PC-9 (cell line): ENCODE data around the gene PPP3R1.

Experiments used
- CTCF ChIP-seq: fragments of 200-600 bp; sonication (generic); conservative IDR thresholded peaks from 2 replicates; pipeline ENCODE4 v1.6.1; 2017; ENCODE audit warnings: mixed run types, antibody characterized with exemption, mild to moderate bottlenecking, moderate library complexity
- EZH2 ChIP-seq: fragments of 200-600 bp; sonication (generic); IDR thresholded peaks from 2 replicates; pipeline ENCODE4 v1.8.0; 2017; ENCODE audit warnings: antibody characterized with exemption, low read depth

DNA sequence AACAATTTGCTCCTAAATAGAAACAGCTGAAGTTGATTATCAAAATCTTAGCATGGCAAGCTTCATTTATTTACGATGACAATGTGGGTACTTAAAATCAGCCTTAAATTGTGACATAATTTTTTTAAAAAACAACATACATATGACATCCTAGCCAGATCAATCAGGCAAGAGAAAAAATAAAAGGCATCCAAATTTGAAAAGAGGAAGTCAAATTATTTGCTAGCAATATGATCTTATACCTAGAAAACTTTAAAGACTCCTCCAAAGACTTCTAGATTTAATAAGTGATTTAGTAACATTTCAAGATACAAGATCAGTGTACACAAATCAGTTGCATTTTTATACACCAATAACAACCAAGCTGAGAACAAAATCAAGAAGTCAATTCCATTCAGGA lies 14.3 kb upstream of the PPP3R1 start:
- TF ChIP-seq EZH2 (no peak), CTCF (no peak)
